Astrocyte of the spinal cord (primary cell): ENCODE data around the gene VWA8.

Experiments used
- DNase-seq: peaks from one replicate; pipeline ENCODE4 v3.0.0; 2011; ENCODE audit warnings: low read depth, low spot score
- H3K4me3 ChIP-seq: 2 replicates; pipeline ENCODE4 v1.5.1; 2011; ENCODE audit warnings: low read depth, mild to moderate bottlenecking, low read length, moderate library complexity
- CTCF ChIP-seq: IDR thresholded peaks from 2 replicates; pipeline ENCODE4 v1.5.1; 2012; ENCODE audit warnings: low read depth, mild to moderate bottlenecking, low read length, inconsistent platforms
- in situ Hi-C: cut with HindIII; loops from 2 replicates; pipeline ENCODE4 v1.10.0; 2017; ENCODE audit warnings: low sequenced_read_pairs

VWA8 gene

GRCh38 chr13:41944229-41944628 lies 16.7 kb downstream of the VWA8 start:
- H3K4me3 ChIP-seq = no peak overlapping the region
- no peak for DNase-seq
- no peak for TF ChIP-seq CTCF
- in situ Hi-C loops = no loop called here

GRCh38 chr13:41942462-41943094 lies 18.3 kb downstream of the VWA8 start:
- DNase-seq = peak; percentile 48
- no peak overlapping the region for H3K4me3 ChIP-seq
- in situ Hi-C loops = no loop called here
- peak; percentile 62 for TF ChIP-seq CTCF

- in situ Hi-C loops = no loop called here
These were observed 19.7 kb downstream of the VWA8 start for GRCh38 chr13:41941174-41941573.

GRCh38 chr13:41939398-41939797 lies 21.5 kb downstream of the VWA8 start:
- no peak overlapping the region for H3K4me3 ChIP-seq
- in situ Hi-C loops = no loop called here
- no peak for DNase-seq
- no peak for TF ChIP-seq CTCF

More at GRCh38 chr13:41941174-41941573, 19.7 kb downstream of the VWA8 start:
- no peak overlapping the region for H3K4me3 ChIP-seq
- no peak for DNase-seq
- no peak for TF ChIP-seq CTCF

- no peak overlapping the region for H3K4me3 ChIP-seq
- no peak for TF ChIP-seq CTCF
- no peak for DNase-seq
- in situ Hi-C loops = no loop called here
These were observed 22.0 kb downstream of the VWA8 start for GRCh38 chr13:41938918-41939317.

GRCh38 chr13:41937388-41937787 lies 23.5 kb downstream of the VWA8 start:
- TF ChIP-seq CTCF = no peak
- in situ Hi-C loops = no loop called here
- DNase-seq = no peak
- no peak overlapping the region for H3K4me3 ChIP-seq
